Activated naive CD8-positive, alpha-beta T cell (primary cell): ENCODE results near the gene ZFR2.
A peak's percentile ranks its signal among the peaks of the same experiment; 100 is the strongest.
"Not testable (repeated sequence)": the region's sequence is repeated elsewhere in the genome, so short reads cannot be mapped to it uniquely, and the experiment has no call there.

Experiments
- H3K27ac Mint-ChIP-seq: one replicate; pipeline ENCODE4 v1.8.0; 2021; ENCODE audit warnings: mixed read lengths
- H3K27me3 Mint-ChIP-seq: one replicate; pipeline ENCODE4 v1.8.0; 2021; ENCODE audit warnings: mixed read lengths
- H3K36me3 Mint-ChIP-seq: one replicate; pipeline ENCODE4 v1.8.0; 2021; ENCODE audit warnings: mixed read lengths
- H3K4me1 Mint-ChIP-seq: one replicate; pipeline ENCODE4 v1.8.0; 2021; ENCODE audit warnings: low read depth, mixed read lengths
- H3K4me3 Mint-ChIP-seq: one replicate; pipeline ENCODE4 v1.8.0; 2021; ENCODE audit warnings: mild to moderate bottlenecking, mixed read lengths
- H3K9me3 Mint-ChIP-seq: one replicate; pipeline ENCODE4 v1.8.0; 2021; ENCODE audit warnings: low read depth, mixed read lengths

The ZFR2 gene

DNA sequence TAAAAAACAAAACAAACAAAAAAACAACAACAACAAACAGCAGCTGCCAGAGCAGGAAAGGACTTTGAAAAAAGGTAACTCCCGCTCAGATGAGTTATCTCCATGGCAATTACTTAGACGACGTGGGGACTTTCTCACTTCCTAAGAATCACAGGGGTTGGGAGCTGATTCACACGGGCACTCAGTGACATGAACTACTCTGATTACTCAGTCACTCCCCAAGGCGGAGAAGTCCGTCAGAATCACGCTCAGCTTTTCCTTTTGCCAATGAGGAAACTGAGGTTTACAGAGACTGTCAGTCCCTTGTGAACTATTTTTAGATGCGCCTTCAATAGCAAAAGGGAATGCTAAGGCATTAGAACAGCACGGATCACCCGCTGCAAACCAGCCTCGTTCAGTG, 50.4 kb downstream of the ZFR2 start:
- peak overlapping the region; percentile 17 for H3K4me3 Mint-ChIP-seq

DNA sequence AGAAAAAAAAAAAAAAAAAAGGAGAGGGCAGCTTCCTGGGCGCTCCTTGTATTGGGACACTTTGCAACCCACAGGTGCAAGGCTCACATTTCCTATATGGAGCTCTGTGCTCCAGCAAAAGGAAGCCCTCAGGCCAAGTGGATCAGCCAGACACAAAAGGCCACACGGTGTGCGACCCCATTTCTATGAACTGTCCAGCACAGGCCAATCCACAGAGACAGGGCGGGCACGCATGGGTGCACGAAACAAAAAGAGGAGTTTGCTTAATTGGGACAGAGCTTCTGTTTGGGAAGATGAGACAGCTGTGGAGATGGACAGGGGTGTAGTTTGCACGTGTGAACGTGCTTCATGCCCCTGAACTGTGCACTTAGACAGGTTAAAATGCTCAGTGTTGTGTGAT, 51.1 kb downstream of the ZFR2 start:
- Mint-ChIP-seq H3K27ac (peak overlapping the region; percentile 75), H3K4me1 (peaks cover 44% of the 10 kb centered on the region), H3K27me3 (no peaks in the 10 kb centered on the region), H3K9me3 (no peaks in the 10 kb centered on the region), H3K36me3 (no peaks in the 10 kb centered on the region), H3K4me3 (no peak overlapping the region)

More for the DNA sequence above, 50.4 kb downstream of the ZFR2 start:
- Mint-ChIP-seq H3K9me3 (no peaks in the 10 kb centered on the region), H3K27ac (no peak overlapping the region), H3K36me3 (no peaks in the 10 kb centered on the region), H3K4me1 (peaks cover 37% of the 10 kb centered on the region), H3K27me3 (no peaks in the 10 kb centered on the region)

DNA sequence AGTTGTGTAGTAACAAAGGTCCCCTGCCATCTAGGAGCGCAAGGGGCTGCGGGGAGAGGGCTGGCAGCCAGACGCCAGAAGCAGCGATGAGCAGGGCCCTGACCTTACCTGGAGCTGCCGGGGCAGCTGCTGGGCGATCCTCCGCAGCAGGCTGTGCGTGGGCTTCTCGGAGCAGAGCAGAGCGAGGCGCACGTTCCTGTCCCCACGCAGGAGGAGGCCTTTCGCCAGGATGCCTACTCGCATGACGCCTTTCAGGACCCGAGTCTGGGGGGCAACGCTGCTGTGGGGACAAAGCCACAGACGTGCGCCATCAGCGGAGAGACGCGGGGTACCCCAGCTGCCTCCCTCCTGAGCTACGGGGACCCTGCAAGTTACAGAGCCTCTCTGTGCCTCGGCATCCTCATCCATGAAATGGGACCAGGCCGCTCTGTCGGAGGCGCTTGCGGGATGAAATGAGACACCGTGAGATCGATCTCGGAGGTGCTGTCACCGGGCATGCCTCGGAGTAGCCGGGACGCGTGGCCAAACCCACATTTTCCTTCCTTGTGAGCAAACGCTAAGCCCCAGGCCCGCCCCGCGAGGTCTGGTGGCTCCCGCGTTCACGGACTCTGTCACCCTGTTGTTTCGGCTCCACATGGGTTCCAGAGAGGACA, 52.1 kb downstream of the ZFR2 start:
- no peaks in the 10 kb centered on the region for H3K9me3 Mint-ChIP-seq
- no peaks in the 10 kb centered on the region for H3K27me3 Mint-ChIP-seq
- no peak overlapping the region for H3K4me3 Mint-ChIP-seq
- H3K27ac Mint-ChIP-seq, result no peak overlapping the region
- H3K36me3 Mint-ChIP-seq, result peaks cover 2% of the 10 kb centered on the region
- H3K4me1 Mint-ChIP-seq, result peaks cover 47% of the 10 kb centered on the region

DNA sequence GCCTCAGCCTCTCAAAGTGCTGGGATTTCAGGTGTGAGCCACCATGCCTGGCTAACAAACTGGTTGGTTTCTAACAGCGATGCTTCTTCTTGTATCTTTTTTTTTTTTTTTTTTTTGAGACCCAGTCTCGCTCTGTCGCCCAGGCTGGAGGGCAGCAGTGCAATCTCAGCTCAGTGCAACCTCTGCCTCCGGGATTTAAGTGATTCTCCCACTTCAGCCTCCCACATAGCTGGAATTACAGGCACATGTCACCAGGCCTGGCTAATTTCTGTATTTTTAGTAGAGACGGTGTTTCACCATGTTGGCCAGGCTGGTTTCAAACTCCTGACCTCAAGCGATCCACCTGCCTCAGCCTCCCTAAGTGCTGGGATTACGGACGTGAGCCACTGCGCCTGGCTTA, 52.7 kb downstream of the ZFR2 start:
- not testable (repeated sequence) for H3K27ac Mint-ChIP-seq, H3K27me3 Mint-ChIP-seq, H3K4me3 Mint-ChIP-seq, H3K36me3 Mint-ChIP-seq, H3K9me3 Mint-ChIP-seq
- H3K4me1 Mint-ChIP-seq, result peaks cover 47% of the 10 kb centered on the region

DNA sequence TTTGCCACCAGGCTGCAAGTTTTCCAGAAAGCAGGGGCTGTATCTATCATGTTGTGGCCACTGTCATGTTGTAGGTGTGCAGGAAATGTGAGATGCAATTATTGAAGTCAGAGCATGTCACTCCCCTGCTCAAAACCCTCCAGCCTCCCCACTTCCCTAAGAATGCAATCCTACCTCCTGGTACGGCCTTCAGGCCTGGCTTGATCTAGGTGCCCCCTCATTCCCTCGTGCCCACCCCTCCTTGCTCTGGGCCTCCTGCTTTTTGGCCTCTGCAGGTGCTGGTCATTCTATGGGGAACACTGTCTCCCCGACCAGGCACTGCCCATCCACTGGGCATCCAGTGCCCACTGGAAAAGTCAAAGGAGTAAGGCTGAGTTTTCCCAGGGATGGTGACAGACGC, 54.2 kb downstream of the ZFR2 start:
- Mint-ChIP-seq H3K36me3 (peaks cover 2% of the 10 kb centered on the region), H3K9me3 (no peaks in the 10 kb centered on the region), H3K27me3 (no peaks in the 10 kb centered on the region), H3K4me1 (peaks cover 47% of the 10 kb centered on the region), H3K27ac (peak overlapping the region; percentile 72), H3K4me3 (peak overlapping the region; percentile 42)

DNA sequence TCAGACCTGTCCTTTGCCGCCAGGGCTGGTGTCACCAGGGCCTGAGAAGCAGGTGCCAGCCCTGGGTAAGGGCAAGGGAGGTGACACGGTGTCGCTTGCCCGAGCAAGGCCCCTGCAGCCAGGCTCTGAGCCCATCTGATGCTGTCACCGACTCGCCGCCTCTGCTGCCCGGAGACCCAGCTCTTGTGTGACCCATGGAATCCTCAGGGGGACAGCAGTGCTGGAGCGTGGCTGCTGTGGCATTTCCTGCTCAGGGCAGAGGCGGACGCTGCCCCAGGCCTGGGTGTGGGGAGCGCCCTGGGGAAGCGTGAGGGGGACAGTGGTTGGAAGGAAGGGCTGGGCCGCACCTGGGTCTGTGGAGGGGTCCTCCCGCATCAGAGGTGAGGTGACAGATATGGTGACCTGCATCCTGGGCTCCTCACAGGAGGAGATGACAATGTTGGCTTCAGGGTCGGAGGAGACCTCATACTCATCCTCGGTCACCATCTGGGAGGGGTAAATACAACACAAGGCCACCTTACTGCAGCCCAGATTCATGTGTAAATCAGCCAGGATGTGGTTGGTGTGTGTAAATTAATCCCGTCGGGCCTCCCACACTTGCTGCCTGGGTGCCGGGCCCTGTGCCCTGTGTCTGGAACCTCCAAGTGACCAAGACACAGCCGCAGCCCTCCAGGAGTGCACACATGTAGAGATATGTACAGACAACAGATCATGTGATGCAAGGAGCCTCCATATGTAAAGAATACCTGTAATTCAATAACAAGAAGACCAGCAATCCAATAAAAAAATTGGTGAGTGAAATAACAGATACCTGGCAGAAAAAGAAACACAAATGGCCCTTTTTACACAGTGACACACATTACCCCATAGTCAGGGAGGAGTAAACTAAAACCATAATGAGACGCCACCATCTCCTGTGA, 55.1 kb downstream of the ZFR2 start:
- no peaks in the 10 kb centered on the region for H3K9me3 Mint-ChIP-seq
- no peaks in the 10 kb centered on the region for H3K27me3 Mint-ChIP-seq
- H3K27ac Mint-ChIP-seq, result peak overlapping the region; percentile 72
- peak overlapping the region; percentile 28 for H3K4me3 Mint-ChIP-seq
- peaks cover 48% of the 10 kb centered on the region for H3K4me1 Mint-ChIP-seq
- H3K36me3 Mint-ChIP-seq, result peaks cover 2% of the 10 kb centered on the region

DNA sequence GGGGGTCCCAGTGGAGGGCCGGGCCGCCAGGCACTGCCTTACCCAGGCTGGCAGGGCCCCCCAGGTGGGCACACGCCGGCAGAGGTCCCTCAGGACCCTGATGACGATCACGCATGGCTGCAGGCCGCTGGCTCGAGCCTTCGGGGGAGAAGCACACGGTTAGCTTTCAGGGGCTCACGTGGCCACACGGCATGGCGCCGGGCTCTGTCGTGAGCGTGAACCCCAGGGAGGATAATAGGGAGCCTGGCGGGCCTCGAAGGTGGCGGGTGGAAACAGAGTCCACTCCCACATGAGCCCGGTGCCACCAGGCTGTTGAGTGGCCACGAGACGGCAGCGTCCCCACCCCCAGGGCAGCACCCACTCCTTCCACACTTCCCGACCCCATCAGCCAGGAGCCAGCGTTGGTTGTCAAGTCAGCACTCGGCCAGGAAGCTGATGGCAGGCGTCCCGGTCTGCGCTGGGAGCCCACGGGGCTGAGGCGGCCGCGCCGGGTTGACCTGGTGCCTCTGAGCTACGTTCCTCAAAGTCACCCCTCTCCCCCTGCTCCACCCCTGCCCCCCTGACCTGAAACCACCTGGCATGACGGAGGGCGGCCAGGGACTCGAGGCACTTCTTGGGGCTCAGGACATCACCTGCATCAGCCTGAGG, 58.0 kb downstream of the ZFR2 start:
- Mint-ChIP-seq H3K27me3 (no peaks in the 10 kb centered on the region), H3K27ac (no peak overlapping the region), H3K36me3 (peaks cover 2% of the 10 kb centered on the region), H3K4me1 (peaks cover 44% of the 10 kb centered on the region), H3K4me3 (no peak overlapping the region), H3K9me3 (no peaks in the 10 kb centered on the region)

DNA sequence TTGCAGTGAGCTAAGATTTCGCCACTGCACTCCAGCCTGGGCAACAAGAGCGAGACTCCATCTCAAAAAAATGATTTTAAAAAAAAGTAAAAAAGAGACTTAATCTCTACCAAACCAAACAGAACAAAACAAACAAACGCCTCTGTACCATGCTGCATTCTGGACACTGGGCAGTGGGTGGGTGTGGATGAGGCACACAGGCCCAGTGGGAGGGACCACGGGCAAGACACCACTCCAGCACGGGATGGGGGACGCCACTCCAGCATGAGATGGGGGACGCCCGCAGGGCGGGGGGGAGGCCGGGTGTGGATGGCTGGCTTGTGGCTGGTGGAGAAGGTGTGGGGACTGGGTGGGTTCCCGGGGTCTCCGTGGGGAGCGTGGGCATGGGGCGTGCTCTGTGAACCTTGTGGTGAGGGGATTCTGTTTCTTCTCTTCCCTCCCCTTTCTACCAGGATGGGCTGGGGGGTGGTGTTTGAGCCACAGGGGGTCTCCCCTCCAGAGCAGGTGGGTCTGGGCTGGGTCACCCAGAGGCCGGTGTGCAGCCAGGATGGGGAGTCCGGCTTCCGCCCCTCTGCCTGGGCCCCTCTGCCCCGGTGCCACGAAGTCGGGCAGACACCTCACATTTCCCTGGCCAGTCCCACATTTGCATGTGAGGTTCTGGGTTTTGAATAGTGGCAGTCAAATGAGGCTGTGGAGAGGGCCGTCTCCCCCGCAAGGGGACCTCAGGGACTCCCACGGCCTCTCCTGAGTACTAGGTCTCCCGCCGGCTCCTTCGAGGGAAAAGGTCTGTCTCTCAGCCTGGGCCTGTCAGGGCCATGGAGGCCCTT, 58.7 kb downstream of the ZFR2 start:
- peaks cover 2% of the 10 kb centered on the region for H3K36me3 Mint-ChIP-seq
- peaks cover 46% of the 10 kb centered on the region for H3K4me1 Mint-ChIP-seq
- H3K27ac Mint-ChIP-seq, result no peak overlapping the region
- H3K9me3 Mint-ChIP-seq, result no peaks in the 10 kb centered on the region
- H3K4me3 Mint-ChIP-seq, result no peak overlapping the region
- no peaks in the 10 kb centered on the region for H3K27me3 Mint-ChIP-seq

DNA sequence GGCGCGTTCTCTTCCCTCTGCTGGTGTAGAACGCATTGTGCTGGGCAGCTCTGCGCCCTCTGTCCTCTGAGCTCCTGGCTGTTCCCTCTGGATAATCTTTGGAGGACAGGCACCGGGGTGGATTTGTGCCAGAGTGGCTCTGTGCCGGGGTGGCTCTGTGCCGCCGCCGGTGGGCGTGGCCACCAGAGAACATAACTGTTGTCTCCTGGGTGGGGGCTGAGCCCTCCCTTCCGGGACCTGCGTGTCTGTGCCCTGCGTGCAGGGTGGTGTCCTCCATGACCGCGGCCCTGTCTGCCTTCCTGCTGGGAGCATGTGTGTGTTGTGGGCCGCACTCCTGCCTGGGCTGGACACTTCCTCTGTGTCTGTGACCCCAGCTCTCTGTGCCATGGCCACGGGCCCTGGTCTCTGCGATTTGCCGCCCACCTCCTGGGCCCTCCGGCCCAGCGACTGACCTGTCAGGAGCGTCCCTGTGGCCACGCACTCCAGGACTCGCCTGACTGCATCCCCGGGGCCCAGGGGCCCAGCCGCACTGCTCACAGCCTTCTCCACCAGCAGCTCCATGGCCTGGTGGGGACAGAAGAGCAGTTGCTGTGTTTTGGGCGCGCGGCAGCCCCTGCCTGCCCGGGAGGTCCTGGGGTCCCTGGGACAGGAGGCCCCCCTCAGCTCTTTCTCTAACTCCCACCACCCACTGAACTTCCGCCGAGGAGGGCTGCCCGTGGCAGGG, 60.3 kb downstream of the ZFR2 start:
- H3K9me3 Mint-ChIP-seq, result no peaks in the 10 kb centered on the region
- H3K27ac Mint-ChIP-seq, result no peak overlapping the region
- no peak overlapping the region for H3K4me3 Mint-ChIP-seq
- no peaks in the 10 kb centered on the region for H3K27me3 Mint-ChIP-seq
- peaks cover 34% of the 10 kb centered on the region for H3K4me1 Mint-ChIP-seq
- H3K36me3 Mint-ChIP-seq, result peaks cover 2% of the 10 kb centered on the region

DNA sequence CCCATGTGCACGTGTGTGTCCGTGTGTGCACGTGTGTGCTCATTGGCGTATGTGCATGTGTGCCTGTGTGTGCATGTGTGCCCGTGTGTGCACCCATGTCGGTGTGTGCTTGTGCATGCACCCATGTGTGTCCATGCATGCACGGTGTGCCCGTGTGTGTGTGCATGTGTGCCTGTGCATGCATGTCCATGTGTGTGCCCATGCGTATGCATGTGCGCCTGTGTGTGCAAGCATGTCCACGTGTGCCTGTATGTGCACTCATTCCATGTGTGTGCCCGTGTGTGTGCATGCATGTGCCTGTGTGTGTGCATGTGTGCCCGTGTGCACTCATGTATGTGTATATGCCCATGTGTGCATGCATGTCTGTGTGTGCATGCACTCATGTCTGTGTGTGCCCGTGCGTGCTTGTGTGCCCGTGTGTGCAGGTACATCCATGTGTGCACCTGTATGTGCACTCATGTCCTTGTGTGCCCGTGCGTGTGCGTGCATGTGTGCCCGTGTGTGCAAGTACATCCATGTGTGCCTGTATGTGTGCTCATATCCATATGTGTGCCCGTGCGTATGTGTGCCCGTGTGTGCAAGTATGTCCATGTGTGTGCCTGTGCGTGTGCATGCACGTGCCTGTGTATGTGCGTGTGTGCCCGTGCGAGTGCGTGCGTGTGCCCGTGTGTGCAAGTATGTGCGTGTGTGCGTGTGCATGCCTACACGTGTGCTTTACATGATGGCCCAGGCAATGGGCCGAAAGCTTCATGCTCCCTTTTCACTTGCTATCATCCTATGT, 61.1 kb downstream of the ZFR2 start:
- no peaks in the 10 kb centered on the region for H3K27me3 Mint-ChIP-seq
- H3K4me3 Mint-ChIP-seq, result no peak overlapping the region
- no peaks in the 10 kb centered on the region for H3K9me3 Mint-ChIP-seq
- H3K4me1 Mint-ChIP-seq, result peaks cover 28% of the 10 kb centered on the region
- H3K36me3 Mint-ChIP-seq, result peaks cover 2% of the 10 kb centered on the region
- H3K27ac Mint-ChIP-seq, result no peak overlapping the region

DNA sequence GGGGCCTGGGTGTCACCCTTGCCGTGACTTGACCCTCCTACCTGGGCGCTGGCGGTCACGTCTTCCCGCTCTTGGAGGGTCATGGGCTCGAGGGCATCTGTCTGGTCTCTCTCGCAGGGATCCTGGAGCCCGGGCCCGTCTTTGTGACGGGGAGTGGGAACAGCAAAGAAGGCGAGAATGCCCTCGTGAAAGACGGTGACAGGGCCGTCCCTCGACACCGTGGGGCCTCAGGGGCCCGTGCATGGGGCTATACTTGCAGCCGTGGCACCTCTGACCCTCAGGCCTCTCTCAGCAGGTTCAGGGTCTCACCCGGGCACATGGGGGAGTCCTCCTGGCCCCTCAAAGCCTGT, 61.7 kb downstream of the ZFR2 start:
- Mint-ChIP-seq H3K27me3 (no peaks in the 10 kb centered on the region), H3K4me1 (peaks cover 22% of the 10 kb centered on the region), H3K4me3 (no peak overlapping the region), H3K27ac (no peak overlapping the region), H3K9me3 (no peaks in the 10 kb centered on the region), H3K36me3 (no peaks in the 10 kb centered on the region)

DNA sequence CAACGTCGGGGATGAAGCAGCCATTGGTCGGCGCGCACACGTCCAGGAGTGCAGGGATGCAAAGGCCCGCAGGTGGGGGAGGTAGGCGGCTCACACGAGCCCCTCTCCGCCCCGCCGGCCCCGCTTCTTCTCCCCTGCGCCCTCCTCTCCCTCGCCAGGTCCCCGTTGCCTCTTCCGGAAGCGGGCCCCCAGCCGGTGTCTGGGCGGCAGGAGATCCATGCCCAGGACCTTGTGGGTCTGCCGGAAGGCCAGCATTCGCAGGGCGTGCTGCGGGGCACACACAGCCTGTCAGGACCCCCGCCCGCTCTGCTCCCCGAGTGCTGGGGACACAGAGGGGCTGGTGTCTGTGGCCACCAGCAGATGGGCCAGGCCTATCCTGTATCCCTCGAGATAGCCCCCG, 63.0 kb downstream of the ZFR2 start:
- no peaks in the 10 kb centered on the region for H3K27me3 Mint-ChIP-seq
- H3K4me1 Mint-ChIP-seq, result peaks cover 23% of the 10 kb centered on the region
- H3K9me3 Mint-ChIP-seq, result no peaks in the 10 kb centered on the region
- no peak overlapping the region for H3K27ac Mint-ChIP-seq
- no peak overlapping the region for H3K4me3 Mint-ChIP-seq
- H3K36me3 Mint-ChIP-seq, result no peaks in the 10 kb centered on the region

DNA sequence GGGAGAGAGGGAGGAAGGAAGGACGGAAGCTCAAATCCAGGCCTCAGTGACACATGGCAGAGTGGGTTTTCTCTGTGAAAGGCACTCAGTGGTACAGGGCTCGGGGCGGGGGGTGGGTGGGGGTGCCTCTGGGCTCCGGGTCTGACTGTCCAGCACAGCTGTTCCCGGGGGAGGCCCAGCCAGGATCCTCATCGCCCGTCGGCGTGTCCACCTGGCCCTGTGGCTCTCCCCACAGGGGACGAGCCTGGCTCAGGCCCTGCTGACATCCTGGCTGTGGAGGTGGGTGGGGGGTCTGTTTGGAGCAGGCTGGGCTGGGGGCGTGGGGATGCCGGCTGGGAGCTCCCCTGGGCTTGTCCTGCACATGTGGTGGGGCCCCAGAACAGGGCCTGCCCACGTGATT, 64.4 kb downstream of the ZFR2 start:
- no peaks in the 10 kb centered on the region for H3K9me3 Mint-ChIP-seq
- no peak overlapping the region for H3K4me3 Mint-ChIP-seq

DNA sequence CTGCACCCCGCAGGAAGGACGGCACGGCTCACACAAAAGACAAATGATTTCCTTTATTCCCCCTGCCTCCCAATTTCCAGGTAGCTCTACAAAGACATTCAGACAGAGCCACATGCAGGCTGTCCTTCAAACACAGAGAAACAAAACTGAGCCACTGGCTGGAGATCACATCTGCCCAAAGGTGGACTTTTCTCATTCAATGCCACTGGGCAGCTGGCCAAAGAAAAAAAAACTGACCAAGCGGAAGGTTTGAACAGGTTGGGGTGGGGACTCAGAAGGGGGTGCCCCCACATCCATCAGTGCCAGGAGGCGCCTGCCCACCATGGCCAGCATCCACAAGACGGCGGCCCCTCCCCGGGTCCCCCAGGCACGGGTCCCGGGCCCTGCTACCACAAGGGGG, 64.9 kb downstream of the ZFR2 start:
- Mint-ChIP-seq H3K4me1 (peaks cover 27% of the 10 kb centered on the region), H3K36me3 (no peaks in the 10 kb centered on the region), H3K27ac (no peak overlapping the region), H3K4me3 (no peak overlapping the region), H3K9me3 (no peaks in the 10 kb centered on the region), H3K27me3 (no peaks in the 10 kb centered on the region)

More for the DNA sequence above, 64.4 kb downstream of the ZFR2 start:
- Mint-ChIP-seq H3K27ac (no peak overlapping the region), H3K27me3 (no peaks in the 10 kb centered on the region), H3K36me3 (no peaks in the 10 kb centered on the region), H3K4me1 (peaks cover 25% of the 10 kb centered on the region)
